Measurements from ENCODE around the gene PPAT.

Gene PPAT

DNA sequence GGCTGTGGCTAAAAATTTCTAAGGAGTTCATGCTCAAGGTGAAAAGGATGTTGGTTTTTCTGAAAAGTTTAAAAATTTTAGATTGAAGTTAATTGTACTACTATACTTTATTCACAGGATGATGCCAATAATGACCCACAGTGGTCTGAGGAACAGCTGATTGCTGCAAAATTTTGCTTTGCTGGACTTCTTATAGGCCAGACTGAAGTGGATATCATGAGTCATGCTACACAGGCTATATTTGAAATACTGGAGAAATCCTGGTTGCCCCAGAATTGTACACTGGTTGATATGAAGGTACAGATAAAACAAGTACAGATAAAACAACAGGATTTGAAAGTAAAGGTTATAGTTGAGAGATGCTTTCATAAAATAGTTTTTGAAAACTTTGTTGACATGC is 12.9 kb upstream of the PPAT start:
- Histone ChIP-seq H3K27me3 (ENCODE audit: insufficient read depth, low read length, poor library complexity) (no peaks in the 10 kb centered on the region), H4K8ac (ENCODE audit: low read depth, low read length) (no peak overlapping the region), H2AK5ac (ENCODE audit: low read length) (no peak overlapping the region), H3K18ac (ENCODE audit: low read length) (no peak overlapping the region), H3K4me3 (ENCODE audit: low read length) (no peak overlapping the region), H2BK5ac (ENCODE audit: low read length) (no peak overlapping the region), H3K79me2 (ENCODE audit: control insufficient read depth, insufficient read depth, low read length) (peaks cover 5% of the 10 kb centered on the region), H3K36me3 (ENCODE audit: control insufficient read depth, insufficient read depth, low read length) (peaks cover 1% of the 10 kb centered on the region), H3K4ac (ENCODE audit: low read depth, low read length) (no peak overlapping the region), H3K23ac (ENCODE audit: low read length) (no peak overlapping the region), H3K79me1 (ENCODE audit: low read length) (no peaks in the 10 kb centered on the region), H3K9ac (ENCODE audit: low read length) (no peak overlapping the region), H3K56ac (ENCODE audit: low read length) (no peak overlapping the region), H2BK120ac (ENCODE audit: low read depth, low read length) (no peak overlapping the region), H3K4me2 (ENCODE audit: low read length) (no peak overlapping the region), H2BK15ac (replicated peaks; ENCODE audit: low read depth) (no peak overlapping the region), H4K5ac (ENCODE audit: low read length) (no peak overlapping the region), H3K27ac (ENCODE audit: low read depth, low read length) (no peak overlapping the region), H3K4me1 (ENCODE audit: control insufficient read depth, low read depth, low read length) (no peaks in the 10 kb centered on the region)
- DNase-seq: no peak

DNA sequence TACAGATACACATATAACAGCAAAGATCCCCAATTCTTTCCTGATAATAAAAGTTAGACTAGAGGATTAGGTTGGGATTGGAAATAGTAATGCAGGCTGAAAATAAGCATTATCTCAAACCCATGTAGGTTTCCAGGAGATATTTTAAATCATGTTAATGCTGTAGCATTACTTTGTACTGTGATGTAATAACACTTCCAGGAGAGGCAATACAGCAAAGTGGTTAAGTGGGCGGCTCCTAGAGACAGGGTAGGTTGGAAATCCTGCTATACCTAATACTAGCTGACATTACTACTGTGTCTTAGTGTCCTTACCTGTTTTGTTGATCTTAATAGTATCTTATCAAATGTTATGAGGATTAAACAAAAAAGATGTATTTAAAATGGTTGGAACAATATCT is 10.3 kb upstream of the PPAT start:
- DNase-seq: no peak
- Histone ChIP-seq H4K8ac (ENCODE audit: low read depth, low read length) (no peak overlapping the region), H2BK15ac (replicated peaks; ENCODE audit: low read depth) (no peak overlapping the region), H3K56ac (ENCODE audit: low read length) (no peak overlapping the region), H2BK5ac (ENCODE audit: low read length) (no peak overlapping the region), H3K23ac (ENCODE audit: low read length) (no peak overlapping the region), H3K4ac (ENCODE audit: low read depth, low read length) (no peak overlapping the region), H3K4me2 (ENCODE audit: low read length) (no peak overlapping the region), H3K4me1 (ENCODE audit: control insufficient read depth, low read depth, low read length) (no peaks in the 10 kb centered on the region), H3K27me3 (ENCODE audit: insufficient read depth, low read length, poor library complexity) (no peaks in the 10 kb centered on the region), H3K9ac (ENCODE audit: low read length) (no peak overlapping the region), H4K5ac (ENCODE audit: low read length) (no peak overlapping the region), H3K27ac (ENCODE audit: low read depth, low read length) (no peak overlapping the region), H3K36me3 (ENCODE audit: control insufficient read depth, insufficient read depth, low read length) (peaks cover 3% of the 10 kb centered on the region), H3K4me3 (ENCODE audit: low read length) (no peak overlapping the region), H2BK120ac (ENCODE audit: low read depth, low read length) (no peak overlapping the region), H2AK5ac (ENCODE audit: low read length) (no peak overlapping the region), H3K79me1 (ENCODE audit: low read length) (peaks cover 2% of the 10 kb centered on the region), H3K18ac (ENCODE audit: low read length) (no peak overlapping the region), H3K79me2 (ENCODE audit: control insufficient read depth, insufficient read depth, low read length) (peaks cover 23% of the 10 kb centered on the region)
- WGBS (ENCODE audit: extremely low coverage, insufficient coverage, low lambda C conversion rate): no CpG with 5 or more reads among the region's 1 CpG

- no peak overlapping the region for H2BK15ac ChIP-seq (replicated peaks; ENCODE audit: low read depth)
- H4K8ac ChIP-seq (ENCODE audit: low read depth, low read length): no peak overlapping the region
- H3K18ac ChIP-seq (ENCODE audit: low read length): no peak overlapping the region
- no peak for DNase-seq
- peaks cover 2% of the 10 kb centered on the region for H3K4me1 ChIP-seq (ENCODE audit: control insufficient read depth, low read depth, low read length)
- H3K4me2 ChIP-seq (ENCODE audit: low read length): no peak overlapping the region
- H3K9ac ChIP-seq (ENCODE audit: low read length): no peak overlapping the region
- no peak overlapping the region for H2AK5ac ChIP-seq (ENCODE audit: low read length)
- no peak overlapping the region for H3K23ac ChIP-seq (ENCODE audit: low read length)
- H3K56ac ChIP-seq (ENCODE audit: low read length): no peak overlapping the region
- no peak overlapping the region for H3K4ac ChIP-seq (ENCODE audit: low read depth, low read length)
- no peak overlapping the region for H4K5ac ChIP-seq (ENCODE audit: low read length)
- peaks cover 2% of the 10 kb centered on the region for H3K79me1 ChIP-seq (ENCODE audit: low read length)
- H3K36me3 ChIP-seq (ENCODE audit: control insufficient read depth, insufficient read depth, low read length): peaks cover 3% of the 10 kb centered on the region
- no peak overlapping the region for H3K27ac ChIP-seq (ENCODE audit: low read depth, low read length)
- H2BK5ac ChIP-seq (ENCODE audit: low read length): no peak overlapping the region
- H3K27me3 ChIP-seq (ENCODE audit: insufficient read depth, low read length, poor library complexity): no peaks in the 10 kb centered on the region
- no CpG with 5 or more reads among the region's 2 CpGs for WGBS (ENCODE audit: extremely low coverage, insufficient coverage, low lambda C conversion rate)
- no peak overlapping the region for H2BK120ac ChIP-seq (ENCODE audit: low read depth, low read length)
- H3K4me3 ChIP-seq (ENCODE audit: low read length): no peak overlapping the region
- H3K79me2 ChIP-seq (ENCODE audit: control insufficient read depth, insufficient read depth, low read length): peaks cover 33% of the 10 kb centered on the region
Observed at GRCh38 chr4:56444719-56445118, 9.3 kb upstream of the PPAT start.

- no peak overlapping the region for H2BK15ac ChIP-seq (replicated peaks; ENCODE audit: low read depth)
- no peak overlapping the region for H3K4ac ChIP-seq (ENCODE audit: low read depth, low read length)
- peaks cover 2% of the 10 kb centered on the region for H3K4me1 ChIP-seq (ENCODE audit: control insufficient read depth, low read depth, low read length)
- no peak overlapping the region for H3K23ac ChIP-seq (ENCODE audit: low read length)
- H3K27ac ChIP-seq (ENCODE audit: low read depth, low read length): no peak overlapping the region
- H3K79me2 ChIP-seq (ENCODE audit: control insufficient read depth, insufficient read depth, low read length): peaks cover 67% of the 10 kb centered on the region
- H3K9ac ChIP-seq (ENCODE audit: low read length): no peak overlapping the region
- peaks cover 2% of the 10 kb centered on the region for H3K79me1 ChIP-seq (ENCODE audit: low read length)
- H4K5ac ChIP-seq (ENCODE audit: low read length): no peak overlapping the region
- no peak overlapping the region for H2AK5ac ChIP-seq (ENCODE audit: low read length)
- no CpG with 5 or more reads among the region's 1 CpG for WGBS (ENCODE audit: extremely low coverage, insufficient coverage, low lambda C conversion rate)
- H3K18ac ChIP-seq (ENCODE audit: low read length): no peak overlapping the region
- H3K56ac ChIP-seq (ENCODE audit: low read length): no peak overlapping the region
- no peak overlapping the region for H2BK5ac ChIP-seq (ENCODE audit: low read length)
- H3K4me3 ChIP-seq (ENCODE audit: low read length): no peak overlapping the region
- no peak overlapping the region for H4K8ac ChIP-seq (ENCODE audit: low read depth, low read length)
- DNase-seq: no peak
- H3K4me2 ChIP-seq (ENCODE audit: low read length): no peak overlapping the region
- peaks cover 1% of the 10 kb centered on the region for H3K36me3 ChIP-seq (ENCODE audit: control insufficient read depth, insufficient read depth, low read length)
- no peaks in the 10 kb centered on the region for H3K27me3 ChIP-seq (ENCODE audit: insufficient read depth, low read length, poor library complexity)
- no peak overlapping the region for H2BK120ac ChIP-seq (ENCODE audit: low read depth, low read length)
Observed at GRCh38 chr4:56440983-56441382, 5.6 kb upstream of the PPAT start.

GRCh38 chr4:56438766-56439165 is 3.4 kb upstream of the PPAT start:
- Histone ChIP-seq H4K5ac (ENCODE audit: low read length) (no peak overlapping the region), H3K56ac (ENCODE audit: low read length) (no peak overlapping the region), H2BK120ac (ENCODE audit: low read depth, low read length) (no peak overlapping the region), H3K4me3 (ENCODE audit: low read length) (no peak overlapping the region), H3K18ac (ENCODE audit: low read length) (no peak overlapping the region), H3K79me2 (ENCODE audit: control insufficient read depth, insufficient read depth, low read length) (peaks cover 74% of the 10 kb centered on the region), H4K8ac (ENCODE audit: low read depth, low read length) (no peak overlapping the region), H3K4me2 (ENCODE audit: low read length) (no peak overlapping the region), H2BK5ac (ENCODE audit: low read length) (no peak overlapping the region), H3K23ac (ENCODE audit: low read length) (no peak overlapping the region), H3K4me1 (ENCODE audit: control insufficient read depth, low read depth, low read length) (peaks cover 2% of the 10 kb centered on the region), H3K27me3 (ENCODE audit: insufficient read depth, low read length, poor library complexity) (no peaks in the 10 kb centered on the region), H3K27ac (ENCODE audit: low read depth, low read length) (no peak overlapping the region), H3K4ac (ENCODE audit: low read depth, low read length) (no peak overlapping the region), H2AK5ac (ENCODE audit: low read length) (no peak overlapping the region), H3K36me3 (ENCODE audit: control insufficient read depth, insufficient read depth, low read length) (peaks cover 1% of the 10 kb centered on the region), H3K9ac (ENCODE audit: low read length) (no peak overlapping the region), H3K79me1 (ENCODE audit: low read length) (peaks cover 2% of the 10 kb centered on the region), H2BK15ac (replicated peaks; ENCODE audit: low read depth) (no peak overlapping the region)
- 100% methylated on average over 1 of the region's 2 CpGs for WGBS (ENCODE audit: extremely low coverage, insufficient coverage, low lambda C conversion rate)
- DNase-seq: no peak

DNA sequence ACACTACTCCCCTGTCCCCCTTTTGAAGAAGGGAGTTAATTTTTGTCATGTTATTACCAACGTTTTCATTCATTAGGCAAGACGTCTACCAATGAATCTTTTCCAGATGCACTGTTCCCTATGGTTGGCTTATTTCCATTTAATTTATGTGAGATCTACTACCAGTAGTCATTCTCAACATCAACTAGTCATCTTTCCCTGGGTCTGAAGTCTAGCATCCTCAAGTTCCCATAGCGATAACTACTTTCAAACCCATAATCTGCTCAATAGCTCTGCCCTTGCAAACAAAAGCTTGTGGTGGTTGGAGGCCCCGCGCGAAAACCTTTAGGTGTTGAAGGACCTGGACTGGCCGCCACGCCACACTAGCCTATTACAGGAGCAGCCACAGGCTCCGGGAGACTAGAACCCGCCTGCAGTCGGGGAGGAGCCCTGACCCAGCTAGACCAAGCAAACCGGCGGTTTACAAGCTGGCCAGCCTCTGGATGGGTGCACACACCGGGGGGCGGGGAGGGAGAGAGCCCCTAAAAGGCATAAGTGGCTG is 746 bp downstream of the PPAT start:
- H3K23ac ChIP-seq (ENCODE audit: low read length): no peak overlapping the region
- peak overlapping the region; percentile 58 for H3K4ac ChIP-seq (ENCODE audit: low read depth, low read length)
- peak overlapping the region; percentile 48 for H3K27ac ChIP-seq (ENCODE audit: low read depth, low read length)
- peak overlapping the region; percentile 53 for H3K18ac ChIP-seq (ENCODE audit: low read length)
- H2BK120ac ChIP-seq (ENCODE audit: low read depth, low read length): no peak overlapping the region
- no peaks in the 10 kb centered on the region for H3K27me3 ChIP-seq (ENCODE audit: insufficient read depth, low read length, poor library complexity)
- peak overlapping the region; percentile 86 for H3K9ac ChIP-seq (ENCODE audit: low read length)
- H2BK15ac ChIP-seq (replicated peaks; ENCODE audit: low read depth): no peak overlapping the region
- no peak overlapping the region for H4K8ac ChIP-seq (ENCODE audit: low read depth, low read length)
- peaks cover 78% of the 10 kb centered on the region for H3K79me2 ChIP-seq (ENCODE audit: control insufficient read depth, insufficient read depth, low read length)
- H3K79me1 ChIP-seq (ENCODE audit: low read length): no peaks in the 10 kb centered on the region
- peak overlapping the region; percentile 77 for H3K4me3 ChIP-seq (ENCODE audit: low read length)
- peaks cover 2% of the 10 kb centered on the region for H3K4me1 ChIP-seq (ENCODE audit: control insufficient read depth, low read depth, low read length)
- no peak overlapping the region for H2BK5ac ChIP-seq (ENCODE audit: low read length)
- H2AK5ac ChIP-seq (ENCODE audit: low read length): no peak overlapping the region
- H3K56ac ChIP-seq (ENCODE audit: low read length): peak overlapping the region; percentile 93
- no peaks in the 10 kb centered on the region for H3K36me3 ChIP-seq (ENCODE audit: control insufficient read depth, insufficient read depth, low read length)
- WGBS (ENCODE audit: extremely low coverage, insufficient coverage, low lambda C conversion rate): no CpG with 5 or more reads among the region's 15 CpGs
- peak overlapping the region; percentile 32 for H3K4me2 ChIP-seq (ENCODE audit: low read length)
- no peak overlapping the region for H4K5ac ChIP-seq (ENCODE audit: low read length)
- DNase-seq: peak; percentile 82
